Measurements from ENCODE around the gene RMRP. TPM values are rescaled to one million over a fixed set of nuclear protein-coding genes. Genes with fewer than 3 reads are reported as not detected.

The RMRP gene
- total and polyA plus RNA-seq, 2 of the 4 experiments (the other 2 are of a cell fraction): 39.7 to 13,690 TPM

GRCh38 chr9:35650341-35651158 is 7.3 kb downstream of the RMRP start, which contains the start of gene SIT1:
TSS of gene SIT1 (minus strand) at chr9:35650931. CDS start at chr9:35650853, 78 bp downstream.
- Histone ChIP-seq H3K14ac (replicated peaks; ENCODE audit: low read depth, low read length) (no peak within 1 kb of the TSS), H4K5ac (ENCODE audit: low read depth, low read length) (no peak within 1 kb of the TSS), H3K4ac (ENCODE audit: low read depth, low read length) (no peak within 1 kb of the TSS), H3K36me3 (ENCODE audit: control insufficient read depth, insufficient read depth, low read length) (no peaks in the 10 kb centered on the region), H3K9me1 (ENCODE audit: insufficient read depth, low read length) (peaks cover 4% of the 10 kb centered on the region; the same call in 1 of the 2 replicates), H3K79me1 (ENCODE audit: low read depth in 1 of 2, low read length in 2 of 2) (0 out of 4 replicates have a peak, but pooled peaks cover 0 to 4% of the 10 kb centered on the region in 2 experiments), H3K9ac (ENCODE audit: low read depth, low read length) (no peak within 1 kb of the TSS), H2BK120ac (ENCODE audit: low read depth, low read length) (no peak within 1 kb of the TSS), H2BK15ac (ENCODE audit: low read depth, low read length) (no peak within 1 kb of the TSS), H4K8ac (ENCODE audit: low read depth in 2 of 2, low read length in 2 of 2) (no peak within 1 kb of the TSS), H4K91ac (ENCODE audit: insufficient read depth, low read depth, low read length) (no peak within 1 kb of the TSS; the same call in 1 of the 2 replicates), H2AK9ac (replicated peaks; ENCODE audit: low read depth, low read length, poor library complexity) (peak within 1 kb of the TSS; percentile 39), H2AK5ac (ENCODE audit: low read depth, low read length) (no peak within 1 kb of the TSS), H3K9me3 (ENCODE audit: control insufficient read depth, insufficient read depth, low read length) (no peaks in the 10 kb centered on the region), H2BK5ac (ENCODE audit: low read depth, low read length, poor library complexity, severe bottlenecking) (no peak within 1 kb of the TSS), H3K18ac (ENCODE audit: low read depth, low read length) (no peak within 1 kb of the TSS), H3K4me2 (ENCODE audit: low read depth, low read length) (no peak within 1 kb of the TSS), H3K56ac (ENCODE audit: extremely low read depth, insufficient read depth, low read length) (no peak within 1 kb of the TSS), H3K27ac (ENCODE audit: insufficient read depth, low read length) (no peak within 1 kb of the TSS), H3K23ac (ENCODE audit: low read depth, low read length) (no peak within 1 kb of the TSS), H2AFZ (replicated peaks; ENCODE audit: low read length, poor library complexity) (peak within 1 kb of the TSS; percentile 73), H3K4me3 (ENCODE audit: insufficient read depth, low read depth, low read length) (no peak within 1 kb of the TSS), H3K27me3 (ENCODE audit: control insufficient read depth, insufficient read depth, low read length) (no peaks in the 10 kb centered on the region), H2BK20ac (ENCODE audit: low read depth, low read length) (no peak within 1 kb of the TSS), H4K20me1 (ENCODE audit: insufficient read depth, low read length) (no peaks in the 10 kb centered on the region), H3K4me1 (ENCODE audit: control insufficient read depth, insufficient read depth, low read length) (peaks cover 14% of the 10 kb centered on the region)
- intact Hi-C loops (cut with micrococcal nuclease): loop anchor here (10.0 kb wide), 2 partner anchors 164 to 166 kb away; partner anchors contain the start of genes HINT2 and SPAG8
- 55% methylated on average over 4 of the region's 22 CpGs; no CpG with 5 or more reads in 1 of the 2 experiments for WGBS, 2 experiments (ENCODE audit: extremely low coverage in 2 of 2, insufficient read length in 1 of 2)
- BruUV-seq (replicated peaks): no TSS peak
- ATAC-seq (ENCODE audit: low read depth) (no peak), DNase-seq (no peak)
- dilution Hi-C loops (cut with HindIII; ENCODE audit: low sequenced_read_pairs, unreplicated experiment): no loop called here
- ChIA-PET CTCF (no interaction called here), POLR2A (ENCODE audit: unreplicated experiment) (no interaction called here)
- in situ Hi-C loops (cut with MboI; ENCODE audit: low sequenced_read_pairs): loop anchor here (10.0 kb wide), 1 partner anchor 146 kb away; no protein-coding TSS in a partner anchor
- TF ChIP-seq USF2 (IDR thresholded peaks at IDR 0.05; ENCODE audit: low read depth, low read length) (no peak), MXI1 (IDR thresholded peaks at IDR 0.05; ENCODE audit: borderline replicate concordance, low read depth, low read length) (no peak), RAD21 (IDR thresholded peaks at IDR 0.05; ENCODE audit: low read length) (no peak), POLR2A (IDR thresholded peaks at IDR 0.05; ENCODE audit: low read depth, low read length) (no peak), ELK1 (IDR thresholded peaks at IDR 0.05; ENCODE audit: borderline replicate concordance, low read depth, low read length) (no peak), MAZ (IDR thresholded peaks at IDR 0.05; ENCODE audit: borderline replicate concordance, low read depth, low read length) (no peak), FOS (IDR thresholded peaks at IDR 0.05; ENCODE audit: low read depth, low read length) (no peak), SMC3 (IDR thresholded peaks at IDR 0.05; ENCODE audit: low read depth, low read length) (no peak), CTCF (conservative IDR thresholded peaks at IDR 0.05; ENCODE audit: low read depth, low read length) (no peak), MAFK (IDR thresholded peaks at IDR 0.05; ENCODE audit: low read depth, low read length) (no peak), RCOR1 (IDR thresholded peaks at IDR 0.05; ENCODE audit: insufficient replicate concordance, low read length) (no peak), BHLHE40 (IDR thresholded peaks at IDR 0.05; ENCODE audit: low read depth, low read length) (no peak), CEBPB (IDR thresholded peaks at IDR 0.05; ENCODE audit: low read depth, low read length) (no peak), RFX5 (IDR thresholded peaks at IDR 0.05; ENCODE audit: low read depth, low read length) (no peak), CHD1 (IDR thresholded peaks at IDR 0.05; ENCODE audit: low read depth, low read length) (no peak)
